ENCODE measurements around the gene DNAH10.

- TF ChIP-seq EZH2 (IDR thresholded peaks at IDR 0.05; ENCODE audit: insufficient read depth, poor library complexity, severe bottlenecking) (no peak), EZH2phosphoT487 (IDR thresholded peaks at IDR 0.05; ENCODE audit: insufficient read depth, low read depth) (no peak)
Measured at GRCh38 chr12:123771261-123771660, 9.2 kb downstream of the DNAH10 start.
